Measurements from ENCODE around the gene ZNF292. TPM values are rescaled to one million over a fixed set of nuclear protein-coding genes. Genes with fewer than 3 reads are reported as not detected.

Gene ZNF292
- total RNA-seq, 1 experiment from 2014 or later: 45.0 TPM

- Histone ChIP-seq H3K4me3 (ENCODE audit: low read depth, low read length, poor library complexity, severe bottlenecking) (no peak overlapping the region), H3K9me3 (ENCODE audit: low read depth, low read length, poor library complexity, severe bottlenecking) (no peaks in the 10 kb centered on the region), H3K27ac (ENCODE audit: low read depth, low read length, poor library complexity, severe bottlenecking) (no peak overlapping the region), H3K4me1 (ENCODE audit: insufficient read depth, low read length, poor library complexity, severe bottlenecking) (peaks cover 6% of the 10 kb centered on the region), H3K27me3 (replicated peaks; ENCODE audit: insufficient read depth, low read depth, low read length, poor library complexity) (no peaks in the 10 kb centered on the region), H3K36me3 (ENCODE audit: insufficient read depth, low read length, poor library complexity, severe bottlenecking) (no peaks in the 10 kb centered on the region)
- no peak for DNase-seq (ENCODE audit: low spot score)
- POLR2A ChIA-PET (ENCODE audit: low non-redundant PET): no interaction called here
- BruUV-seq (replicated peaks): no TSS peak
- intact Hi-C loops (cut with micrococcal nuclease; ENCODE audit: unreplicated experiment): no loop called here
- CTCF ChIA-PET: no interaction called here
- TF ChIP-seq CTCF (conservative IDR thresholded peaks at IDR 0.05; ENCODE audit: low read depth, low read length) (no peak), EZH2 (IDR thresholded peaks at IDR 0.05; ENCODE audit: borderline replicate concordance, low read depth, low read length, poor library complexity, severe bottlenecking) (no peak)
These were observed 9.0 kb upstream of the ZNF292 start for GRCh38 chr6:87146363-87146762.

GRCh38 chr6:87150406-87150805, 5.0 kb upstream of the ZNF292 start:
- intact Hi-C loops (cut with micrococcal nuclease; ENCODE audit: unreplicated experiment): loop anchor here (5.0 to 10.0 kb wide), 2 partner anchors 82 to 444 kb away; partner anchors contain the start of gene ORC3
- no peaks in the 10 kb centered on the region for H3K36me3 ChIP-seq (ENCODE audit: insufficient read depth, low read length, poor library complexity, severe bottlenecking)
- no peak for TF ChIP-seq EZH2 (IDR thresholded peaks at IDR 0.05; ENCODE audit: borderline replicate concordance, low read depth, low read length, poor library complexity, severe bottlenecking)
- TF ChIP-seq CTCF (conservative IDR thresholded peaks at IDR 0.05; ENCODE audit: low read depth, low read length): no peak
- BruUV-seq (replicated peaks): no TSS peak
- H3K27ac ChIP-seq (ENCODE audit: low read depth, low read length, poor library complexity, severe bottlenecking): no peak overlapping the region
- ChIA-PET POLR2A (ENCODE audit: low non-redundant PET) (no interaction called here), CTCF (no interaction called here)
- H3K27me3 ChIP-seq (replicated peaks; ENCODE audit: insufficient read depth, low read depth, low read length, poor library complexity): no peaks in the 10 kb centered on the region
- no peak for DNase-seq (ENCODE audit: low spot score)
- H3K4me1 ChIP-seq (ENCODE audit: insufficient read depth, low read length, poor library complexity, severe bottlenecking): peaks cover 24% of the 10 kb centered on the region
- no peaks in the 10 kb centered on the region for H3K9me3 ChIP-seq (ENCODE audit: low read depth, low read length, poor library complexity, severe bottlenecking)
- H3K4me3 ChIP-seq (ENCODE audit: low read depth, low read length, poor library complexity, severe bottlenecking): no peak overlapping the region

GRCh38 chr6:87151471-87151780, 3.9 kb upstream of the ZNF292 start:
- BruUV-seq (replicated peaks): no TSS peak
- Histone ChIP-seq H3K27me3 (replicated peaks; ENCODE audit: insufficient read depth, low read depth, low read length, poor library complexity) (no peaks in the 10 kb centered on the region), H3K27ac (ENCODE audit: low read depth, low read length, poor library complexity, severe bottlenecking) (peak overlapping the region; percentile 95), H3K36me3 (ENCODE audit: insufficient read depth, low read length, poor library complexity, severe bottlenecking) (no peaks in the 10 kb centered on the region), H3K4me1 (ENCODE audit: insufficient read depth, low read length, poor library complexity, severe bottlenecking) (peaks cover 24% of the 10 kb centered on the region), H3K4me3 (ENCODE audit: low read depth, low read length, poor library complexity, severe bottlenecking) (peak overlapping the region; percentile 51), H3K9me3 (ENCODE audit: low read depth, low read length, poor library complexity, severe bottlenecking) (no peaks in the 10 kb centered on the region)
- TF ChIP-seq CTCF (conservative IDR thresholded peaks at IDR 0.05; ENCODE audit: low read depth, low read length) (no peak), EZH2 (IDR thresholded peaks at IDR 0.05; ENCODE audit: borderline replicate concordance, low read depth, low read length, poor library complexity, severe bottlenecking) (no peak)
- POLR2A ChIA-PET (ENCODE audit: low non-redundant PET): no interaction called here
- CTCF ChIA-PET: no interaction called here
- intact Hi-C loops (cut with micrococcal nuclease; ENCODE audit: unreplicated experiment): loop anchor here (5.0 to 10.0 kb wide), 2 partner anchors 81 to 443 kb away; partner anchors contain the start of gene ORC3
- DNase-seq (ENCODE audit: low spot score): no peak

All from A673 (cell line).